ENCODE data around the gene ACSM6.
A peak's percentile ranks its signal among the peaks of the same experiment; 100 is the strongest.

ACSM6 gene

DNA sequence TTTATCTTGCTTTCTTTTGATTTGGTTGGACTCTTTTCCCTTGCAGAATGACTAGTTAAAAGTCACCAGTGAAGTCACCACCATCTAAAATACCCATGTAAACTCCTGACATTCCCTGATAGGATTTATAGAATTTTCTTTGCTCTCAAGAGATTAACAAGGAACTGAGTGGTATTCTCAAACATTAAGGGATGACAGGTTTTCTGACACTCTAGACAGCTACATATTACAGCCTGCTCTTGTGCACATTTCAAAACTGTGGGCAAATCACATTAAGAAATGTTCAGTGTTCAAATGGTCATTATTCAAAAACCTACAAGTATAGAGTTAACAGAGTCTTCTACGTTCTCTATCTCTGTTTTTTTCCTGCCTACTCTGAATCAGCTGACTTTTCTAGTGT, 15.8 kb upstream of the ACSM6 start:
- peaks cover under 1% of the 10 kb centered on the region for H3K79me2 ChIP-seq (ENCODE audit: control insufficient read depth, insufficient read depth, low read length, poor library complexity)
- no peak overlapping the region for H3K9ac ChIP-seq (ENCODE audit: low read length)
- no peak overlapping the region for H3K4me2 ChIP-seq (ENCODE audit: low read length)
- H4K8ac ChIP-seq (ENCODE audit: low read depth, low read length), result no peak overlapping the region
- no peak overlapping the region for H3K4me3 ChIP-seq (ENCODE audit: low read depth, low read length)
- H3K27ac ChIP-seq (ENCODE audit: low read depth, low read length), result no peak overlapping the region
- no peak overlapping the region for H4K12ac ChIP-seq (ENCODE audit: low read depth, low read length)
- H2AK5ac ChIP-seq (ENCODE audit: low read length), result no peak overlapping the region
- no peak overlapping the region for H3K4ac ChIP-seq (ENCODE audit: low read depth, low read length)
- no peak overlapping the region for H2AFZ ChIP-seq (ENCODE audit: insufficient read depth, low read length, poor library complexity)
- no peaks in the 10 kb centered on the region for H3K27me3 ChIP-seq (ENCODE audit: insufficient read depth, low read length)
- H3K23ac ChIP-seq (ENCODE audit: low read length), result no peak overlapping the region
- no peak overlapping the region for H4K91ac ChIP-seq (ENCODE audit: low read depth, low read length)
- no peak for DNase-seq
- H3K36me3 ChIP-seq (ENCODE audit: control insufficient read depth in 1 of 2, insufficient read depth in 2 of 2, low read length in 2 of 2), result no peaks in the 10 kb centered on the region
- no peak overlapping the region for H3K14ac ChIP-seq (ENCODE audit: low read length)
- no peak overlapping the region for H3K18ac ChIP-seq (ENCODE audit: low read length)
- no peak overlapping the region for H2BK12ac ChIP-seq (ENCODE audit: low read length)
- H2BK5ac ChIP-seq (ENCODE audit: low read depth, low read length, poor library complexity), result no peak overlapping the region
- H3K79me1 ChIP-seq (ENCODE audit: low read length), result peaks cover 2% of the 10 kb centered on the region
- peaks cover 2% of the 10 kb centered on the region for H3K9me3 ChIP-seq (ENCODE audit: insufficient read depth, low read depth, low read length)
- no CpG with 5 or more reads among the region's 1 CpG for WGBS (ENCODE audit: extremely low coverage, insufficient coverage, insufficient read length)
- no peaks in the 10 kb centered on the region for H3K4me1 ChIP-seq (ENCODE audit: control insufficient read depth in 1 of 2, insufficient read depth in 2 of 2, low read length in 2 of 2)
- no peak overlapping the region for H2BK120ac ChIP-seq (ENCODE audit: insufficient read depth, low read length, poor library complexity)

DNA sequence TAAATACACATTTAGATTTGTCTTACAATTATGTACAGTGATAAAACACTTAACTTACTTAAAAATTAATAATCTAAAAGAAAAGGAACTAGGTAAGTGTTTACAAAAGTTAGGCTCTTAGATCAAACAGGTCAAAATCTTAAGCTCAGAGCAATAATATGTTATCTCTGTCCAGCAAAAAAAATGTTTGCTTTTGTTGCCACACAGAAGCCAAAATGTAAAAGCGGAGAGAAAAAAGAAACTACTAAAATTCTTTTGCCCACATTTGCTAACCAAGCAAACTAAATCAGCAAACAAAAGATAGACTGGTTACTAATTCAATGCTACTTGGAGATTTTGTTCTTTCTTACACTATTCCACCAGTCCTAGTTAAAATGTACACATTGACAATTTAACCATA, 15.2 kb upstream of the ACSM6 start:
- no peak overlapping the region for H2AFZ ChIP-seq (ENCODE audit: insufficient read depth, low read length, poor library complexity)
- DNase-seq, result no peak
- H3K4me3 ChIP-seq (ENCODE audit: low read depth, low read length), result no peak overlapping the region
- no peak overlapping the region for H3K27ac ChIP-seq (ENCODE audit: low read depth, low read length)
- peaks cover 5% of the 10 kb centered on the region for H3K79me1 ChIP-seq (ENCODE audit: low read length)
- no peak overlapping the region for H3K9ac ChIP-seq (ENCODE audit: low read length)
- H4K91ac ChIP-seq (ENCODE audit: low read depth, low read length), result no peak overlapping the region
- H3K4me1 ChIP-seq (ENCODE audit: control insufficient read depth in 1 of 2, insufficient read depth in 2 of 2, low read length in 2 of 2), result no peaks in the 10 kb centered on the region
- H3K4ac ChIP-seq (ENCODE audit: low read depth, low read length), result no peak overlapping the region
- no peak overlapping the region for H3K18ac ChIP-seq (ENCODE audit: low read length)
- no peak overlapping the region for H2BK120ac ChIP-seq (ENCODE audit: insufficient read depth, low read length, poor library complexity)
- H3K23ac ChIP-seq (ENCODE audit: low read length), result no peak overlapping the region
- no peak overlapping the region for H4K8ac ChIP-seq (ENCODE audit: low read depth, low read length)
- H3K9me3 ChIP-seq (ENCODE audit: insufficient read depth, low read depth, low read length), result peaks cover 2% of the 10 kb centered on the region
- no peak overlapping the region for H3K4me2 ChIP-seq (ENCODE audit: low read length)
- H3K79me2 ChIP-seq (ENCODE audit: control insufficient read depth, insufficient read depth, low read length, poor library complexity), result peaks cover 3% of the 10 kb centered on the region
- no peak overlapping the region for H4K12ac ChIP-seq (ENCODE audit: low read depth, low read length)
- H2BK12ac ChIP-seq (ENCODE audit: low read length), result no peak overlapping the region
- no peaks in the 10 kb centered on the region for H3K36me3 ChIP-seq (ENCODE audit: control insufficient read depth in 1 of 2, insufficient read depth in 2 of 2, low read length in 2 of 2)
- no CpG with 5 or more reads among the region's 1 CpG for WGBS (ENCODE audit: extremely low coverage, insufficient coverage, insufficient read length)
- no peak overlapping the region for H2BK5ac ChIP-seq (ENCODE audit: low read depth, low read length, poor library complexity)
- H3K14ac ChIP-seq (ENCODE audit: low read length), result no peak overlapping the region
- H3K27me3 ChIP-seq (ENCODE audit: insufficient read depth, low read length), result no peaks in the 10 kb centered on the region
- no peak overlapping the region for H2AK5ac ChIP-seq (ENCODE audit: low read length)

GRCh38 chr10:95181726-95182125, 12.3 kb upstream of the ACSM6 start:
- H2AFZ ChIP-seq (ENCODE audit: insufficient read depth, low read length, poor library complexity), result no peak overlapping the region
- no peak overlapping the region for H2BK120ac ChIP-seq (ENCODE audit: insufficient read depth, low read length, poor library complexity)
- no peak overlapping the region for H3K9ac ChIP-seq (ENCODE audit: low read length)
- no peak overlapping the region for H2AK5ac ChIP-seq (ENCODE audit: low read length)
- peaks cover 5% of the 10 kb centered on the region for H3K79me1 ChIP-seq (ENCODE audit: low read length)
- H3K36me3 ChIP-seq (ENCODE audit: control insufficient read depth in 1 of 2, insufficient read depth in 2 of 2, low read length in 2 of 2), result no peaks in the 10 kb centered on the region
- H3K27me3 ChIP-seq (ENCODE audit: insufficient read depth, low read length), result no peaks in the 10 kb centered on the region
- no peak overlapping the region for H2BK5ac ChIP-seq (ENCODE audit: low read depth, low read length, poor library complexity)
- H3K4me2 ChIP-seq (ENCODE audit: low read length), result no peak overlapping the region
- no peak overlapping the region for H3K27ac ChIP-seq (ENCODE audit: low read depth, low read length)
- H3K9me3 ChIP-seq (ENCODE audit: insufficient read depth, low read depth, low read length), result no peaks in the 10 kb centered on the region
- H3K14ac ChIP-seq (ENCODE audit: low read length), result no peak overlapping the region
- no peak overlapping the region for H3K4ac ChIP-seq (ENCODE audit: low read depth, low read length)
- H2BK12ac ChIP-seq (ENCODE audit: low read length), result no peak overlapping the region
- H4K91ac ChIP-seq (ENCODE audit: low read depth, low read length), result no peak overlapping the region
- H3K79me2 ChIP-seq (ENCODE audit: control insufficient read depth, insufficient read depth, low read length, poor library complexity), result peaks cover 3% of the 10 kb centered on the region
- no peak overlapping the region for H3K18ac ChIP-seq (ENCODE audit: low read length)
- no peak overlapping the region for H3K23ac ChIP-seq (ENCODE audit: low read length)
- WGBS (ENCODE audit: extremely low coverage, insufficient coverage, insufficient read length), result no CpG with 5 or more reads among the region's 2 CpGs
- no peaks in the 10 kb centered on the region for H3K4me1 ChIP-seq (ENCODE audit: control insufficient read depth in 1 of 2, insufficient read depth in 2 of 2, low read length in 2 of 2)
- H4K12ac ChIP-seq (ENCODE audit: low read depth, low read length), result no peak overlapping the region
- DNase-seq, result no peak
- no peak overlapping the region for H4K8ac ChIP-seq (ENCODE audit: low read depth, low read length)
- H3K4me3 ChIP-seq (ENCODE audit: low read depth, low read length), result no peak overlapping the region

DNA sequence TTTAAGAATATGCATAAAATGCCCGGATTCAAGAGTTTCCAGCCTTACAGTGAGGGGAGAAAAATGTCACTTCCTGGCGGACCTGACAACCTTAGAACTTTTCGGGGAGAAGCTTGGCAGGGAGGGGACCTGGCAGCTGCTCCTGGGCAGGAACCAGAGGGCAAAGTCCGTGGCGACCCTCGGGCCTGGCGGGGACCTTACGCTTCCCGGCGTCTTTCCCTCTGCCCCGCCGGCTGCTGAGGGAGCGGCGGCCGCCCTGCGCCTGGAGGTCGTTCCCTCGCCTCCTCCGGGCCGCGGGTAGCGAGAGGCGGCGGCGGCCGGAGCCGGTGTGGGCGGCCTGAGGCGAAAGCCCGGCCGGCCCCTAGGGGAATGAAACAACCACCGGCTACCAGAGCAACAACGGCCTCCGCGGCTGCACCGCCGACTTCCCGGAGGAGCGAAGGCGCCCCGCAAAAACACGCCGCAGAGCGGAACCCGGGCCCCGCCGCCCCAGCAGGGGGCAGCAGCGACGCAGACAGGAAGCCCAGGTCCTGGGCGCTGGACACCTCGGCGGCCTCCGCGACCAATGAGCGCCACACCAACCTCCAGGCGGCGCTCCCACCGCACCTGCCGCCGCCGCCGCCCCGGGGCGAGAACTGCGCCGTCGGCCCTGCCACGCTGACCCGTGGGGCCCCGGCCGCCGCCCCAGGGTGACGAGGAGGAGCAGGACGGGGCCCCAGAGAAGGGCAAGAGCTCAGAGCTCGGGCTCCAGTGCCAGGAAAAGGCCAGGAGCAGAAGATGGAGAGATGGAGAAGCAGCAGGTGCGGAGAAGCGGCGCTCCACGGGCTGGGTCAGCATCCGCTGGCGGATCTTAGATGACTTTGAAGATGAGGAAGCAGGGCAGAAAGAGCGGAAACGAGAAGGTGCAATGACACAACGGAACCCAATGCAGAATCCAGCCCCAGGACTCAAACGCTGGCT, 10.5 kb upstream of the ACSM6 start:
- Histone ChIP-seq H2BK5ac (ENCODE audit: low read depth, low read length, poor library complexity) (peak overlapping the region; percentile 37), H2BK12ac (ENCODE audit: low read length) (peak overlapping the region; percentile 32), H4K8ac (ENCODE audit: low read depth, low read length) (peak overlapping the region; percentile 92), H3K36me3 (ENCODE audit: control insufficient read depth in 1 of 2, insufficient read depth in 2 of 2, low read length in 2 of 2) (no peaks in the 10 kb centered on the region), H3K4me2 (ENCODE audit: low read length) (peak overlapping the region; percentile 98), H3K79me1 (ENCODE audit: low read length) (peaks cover 5% of the 10 kb centered on the region), H4K12ac (ENCODE audit: low read depth, low read length) (peak overlapping the region; percentile 87), H3K18ac (ENCODE audit: low read length) (peak overlapping the region; percentile 16), H3K4me3 (ENCODE audit: low read depth, low read length) (peak overlapping the region; percentile 79), H3K23ac (ENCODE audit: low read length) (no peak overlapping the region), H3K79me2 (ENCODE audit: control insufficient read depth, insufficient read depth, low read length, poor library complexity) (peaks cover 3% of the 10 kb centered on the region), H3K4ac (ENCODE audit: low read depth, low read length) (peak overlapping the region; percentile 43), H3K9ac (ENCODE audit: low read length) (peak overlapping the region; percentile 90), H3K14ac (ENCODE audit: low read length) (peak overlapping the region; percentile 84), H2AK5ac (ENCODE audit: low read length) (no peak overlapping the region), H2AFZ (ENCODE audit: insufficient read depth, low read length, poor library complexity) (peak overlapping the region; percentile 61), H3K4me1 (ENCODE audit: control insufficient read depth in 1 of 2, insufficient read depth in 2 of 2, low read length in 2 of 2) (no peaks in the 10 kb centered on the region), H3K27ac (ENCODE audit: low read depth, low read length) (no peak overlapping the region), H3K9me3 (ENCODE audit: insufficient read depth, low read depth, low read length) (no peaks in the 10 kb centered on the region), H3K27me3 (ENCODE audit: insufficient read depth, low read length) (no peaks in the 10 kb centered on the region), H4K91ac (ENCODE audit: low read depth, low read length) (peak overlapping the region; percentile 77), H2BK120ac (ENCODE audit: insufficient read depth, low read length, poor library complexity) (peak overlapping the region; percentile 76)
- WGBS (ENCODE audit: extremely low coverage, insufficient coverage, insufficient read length), result no CpG with 5 or more reads among the region's 85 CpGs
- DNase-seq, result peak; percentile 79 to 89
